WTC11 (cell line): ENCODE measurements around the gene THSD4. TPM values are rescaled to one million over a fixed set of nuclear protein-coding genes. Genes with fewer than 3 reads are reported as not detected.

Source experiments
- ATAC-seq: fragments of 200-7000 bp; cut with Tn5 transposase; 2 replicates; pipeline ENCODE4 v1.10.0; 2021; ENCODE audit warnings: mild to moderate bottlenecking, moderate library complexity
- CTCF ChIA-PET: fragments of 300-600 bp; sonication (Branson Sonifier 250); formaldehyde crosslinking; loops from one replicate; lab custom pipeline; 2021; ENCODE audit warnings: antibody characterized with exemption; lab: Charles Lee
- POLR2A ChIA-PET: fragments of 350-600 bp; sonication (Branson Sonifier 250); formaldehyde crosslinking; loops from one replicate; lab custom pipeline; 2021; ENCODE audit warnings: antibody characterized with exemption; lab: Charles Lee
- DNase-seq: peaks from one replicate; pipeline ENCODE4 v3.0.0; 2021; ENCODE audit warnings: low spot score
- H3K27ac Mint-ChIP-seq: 2 replicates; pipeline ENCODE4 v1.8.0; 2021; ENCODE audit warnings: mixed read lengths
- H3K27me3 Mint-ChIP-seq: 2 replicates; pipeline ENCODE4 v1.8.0; 2021; ENCODE audit warnings: low read depth, mild to moderate bottlenecking, moderate library complexity, mixed read lengths
- H3K36me3 Mint-ChIP-seq: 2 replicates; pipeline ENCODE4 v1.8.0; 2021; ENCODE audit warnings: mixed read lengths
- H3K4me1 Mint-ChIP-seq: 2 replicates; pipeline ENCODE4 v1.8.0; 2022; ENCODE audit warnings: mixed read lengths
- H3K4me3 Mint-ChIP-seq: 2 replicates; pipeline ENCODE4 v1.8.0; 2021; ENCODE audit warnings: mild to moderate bottlenecking, moderate library complexity, mixed read lengths
- H3K9me3 Mint-ChIP-seq: 2 replicates; pipeline ENCODE4 v1.8.0; 2021; ENCODE audit warnings: mixed read lengths
- CREB1 ChIP-seq: sonication (generic); formaldehyde crosslinking; IDR thresholded peaks from 2 replicates; pipeline ENCODE4 v1.8.0; 2023; ENCODE audit warnings: mild to moderate bottlenecking, missing genetic modification reagents
- FOXJ3 ChIP-seq: sonication (generic); formaldehyde crosslinking; IDR thresholded peaks from 2 replicates; pipeline ENCODE4 v1.9.0; 2021; ENCODE audit warnings: missing genetic modification reagents, mild to moderate bottlenecking, borderline replicate concordance
- FOXP1 ChIP-seq: sonication (generic); formaldehyde crosslinking; IDR thresholded peaks from 2 replicates; pipeline ENCODE4 v1.8.0; 2022; ENCODE audit warnings: missing genetic modification reagents, mild to moderate bottlenecking, moderate library complexity, borderline replicate concordance
- GABPB1 ChIP-seq: sonication (generic); formaldehyde crosslinking; IDR thresholded peaks from 2 replicates; pipeline ENCODE4 v1.8.1; 2023; ENCODE audit warnings: mild to moderate bottlenecking, missing genetic modification reagents
- HMGA2 ChIP-seq: fragments of 250-450 bp; sonication (Bioruptor Pico); IDR thresholded peaks from 2 replicates; pipeline ENCODE4 v1.4.0; 2021; ENCODE audit warnings: mild to moderate bottlenecking, moderate library complexity
- IRF2 ChIP-seq: sonication (generic); formaldehyde crosslinking; IDR thresholded peaks from 2 replicates; pipeline ENCODE4 v1.8.0; 2022; ENCODE audit warnings: low read depth, missing genetic modification reagents, borderline replicate concordance
- JUN ChIP-seq: sonication (generic); formaldehyde crosslinking; IDR thresholded peaks from 2 replicates; pipeline ENCODE4 v1.8.0; 2023; ENCODE audit warnings: mild to moderate bottlenecking, missing genetic modification reagents
- MYBL2 ChIP-seq: sonication (generic); formaldehyde crosslinking; IDR thresholded peaks from 2 replicates; pipeline ENCODE4 v1.8.1; 2023; ENCODE audit warnings: mild to moderate bottlenecking, moderate library complexity, missing genetic modification reagents
- RELA ChIP-seq: sonication (generic); formaldehyde crosslinking; IDR thresholded peaks from 2 replicates; pipeline ENCODE4 v1.8.1; 2022; ENCODE audit warnings: missing genetic modification reagents, mild to moderate bottlenecking, borderline replicate concordance
- ZNF138 ChIP-seq: sonication (generic); formaldehyde crosslinking; conservative IDR thresholded peaks from 2 replicates; pipeline ENCODE4 v1.8.1; 2022; ENCODE audit warnings: mild to moderate bottlenecking, moderate library complexity, missing genetic modification reagents
- ZNF317 ChIP-seq: sonication (generic); formaldehyde crosslinking; IDR thresholded peaks from 2 replicates; pipeline ENCODE4 v1.8.1; 2023; ENCODE audit warnings: low read depth, mild to moderate bottlenecking, moderate library complexity, missing genetic modification reagents, borderline replicate concordance
- ZNF423 ChIP-seq: fragments of 250-450 bp; sonication (Bioruptor Pico); IDR thresholded peaks from 2 replicates; pipeline ENCODE4 v2.1.2; 2022; ENCODE audit warnings: mild to moderate bottlenecking, moderate library complexity
- total RNA-seq: library from RNA; stranded (reverse); gene quantifications from 3 replicates; pipeline ENCODE4 v1.2.3, GENCODE V29; 2021
- TF ChIP-seq, protein P1 (sequence below): fragments of 250-450 bp; sonication (Bioruptor Pico); IDR thresholded peaks from 2 replicates; pipeline ENCODE4 v1.9.0; 2021; ENCODE audit warnings: mild to moderate bottlenecking
- TF ChIP-seq, protein P2 (sequence below): fragments of 250-450 bp; sonication (Bioruptor Pico); IDR thresholded peaks from 2 replicates; pipeline ENCODE4 v2.1.2; 2022; ENCODE audit warnings: mild to moderate bottlenecking, moderate library complexity
- TF ChIP-seq, protein P3 (sequence below): fragments of 250-450 bp; sonication (Bioruptor Pico); IDR thresholded peaks from 2 replicates; pipeline ENCODE4 v1.9.0; 2021; ENCODE audit warnings: mild to moderate bottlenecking, borderline replicate concordance
- TF ChIP-seq, protein P4 (sequence below): sonication (generic); formaldehyde crosslinking; IDR thresholded peaks from 2 replicates; pipeline ENCODE4 v1.8.1; 2023; ENCODE audit warnings: mild to moderate bottlenecking, missing genetic modification reagents
- TF ChIP-seq, protein P5 (sequence below): fragments of 200-600 bp; IDR thresholded peaks from 2 replicates; pipeline ENCODE4 v1.8.0; 2022; ENCODE audit warnings: antibody characterized with exemption

Gene THSD4
- total RNA-seq, 1 experiment from 2014 or later = 7.8 TPM

DNA sequence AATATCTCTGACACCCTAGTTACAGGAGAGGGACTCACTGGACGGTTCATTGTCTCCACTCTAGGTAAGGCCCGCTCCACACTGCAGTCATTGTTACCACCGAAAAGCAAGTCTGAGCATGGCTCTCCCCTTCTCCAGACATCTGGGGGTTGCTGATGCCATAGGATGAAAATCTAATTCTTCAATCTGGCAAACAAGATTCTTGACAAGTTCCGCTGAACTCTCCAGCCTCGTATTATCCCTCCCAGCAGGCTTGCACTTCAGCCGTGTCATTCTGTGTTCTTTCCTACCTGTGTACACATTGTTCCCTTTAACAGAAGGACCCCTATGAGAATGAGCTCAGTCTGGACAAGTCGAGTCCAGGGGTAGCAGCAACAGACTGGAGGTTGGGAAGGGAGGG lies 542.8 kb downstream of the THSD4 start:
- peaks cover 15% of the 10 kb centered on the region for H3K4me1 Mint-ChIP-seq
- CTCF ChIA-PET = no interaction called here
- POLR2A ChIA-PET = no interaction called here

More for the DNA sequence above, 542.8 kb downstream of the THSD4 start:
- Mint-ChIP-seq H3K36me3 (no peaks in the 10 kb centered on the region), H3K9me3 (no peaks in the 10 kb centered on the region), H3K27ac (no peak overlapping the region), H3K4me3 (no peak overlapping the region), H3K27me3 (no peaks in the 10 kb centered on the region)
- TF ChIP-seq, protein P1, sequence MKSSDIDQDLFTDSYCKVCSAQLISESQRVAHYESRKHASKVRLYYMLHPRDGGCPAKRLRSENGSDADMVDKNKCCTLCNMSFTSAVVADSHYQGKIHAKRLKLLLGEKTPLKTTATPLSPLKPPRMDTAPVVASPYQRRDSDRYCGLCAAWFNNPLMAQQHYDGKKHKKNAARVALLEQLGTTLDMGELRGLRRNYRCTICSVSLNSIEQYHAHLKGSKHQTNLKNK = no peak
- TF ChIP-seq CREB1 = no peak
- no peak for TF ChIP-seq MYBL2 (CRISPR knock-in tag)
- TF ChIP-seq FOXP1 = no peak
- TF ChIP-seq, protein P2, sequence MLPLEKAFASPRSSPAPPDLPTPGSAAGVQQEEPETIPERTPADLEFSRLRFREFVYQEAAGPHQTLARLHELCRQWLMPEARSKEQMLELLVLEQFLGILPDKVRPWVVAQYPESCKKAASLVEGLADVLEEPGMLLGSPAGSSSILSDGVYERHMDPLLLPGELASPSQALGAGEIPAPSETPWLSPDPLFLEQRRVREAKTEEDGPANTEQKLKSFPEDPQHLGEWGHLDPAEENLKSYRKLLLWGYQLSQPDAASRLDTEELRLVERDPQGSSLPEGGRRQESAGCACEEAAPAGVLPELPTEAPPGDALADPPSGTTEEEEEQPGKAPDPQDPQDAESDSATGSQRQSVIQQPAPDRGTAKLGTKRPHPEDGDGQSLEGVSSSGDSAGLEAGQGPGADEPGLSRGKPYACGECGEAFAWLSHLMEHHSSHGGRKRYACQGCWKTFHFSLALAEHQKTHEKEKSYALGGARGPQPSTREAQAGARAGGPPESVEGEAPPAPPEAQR (CRISPR knock-in tag) = no peak
- no peak for TF ChIP-seq ZNF317 (CRISPR knock-in tag)
- TF ChIP-seq, protein P3, sequence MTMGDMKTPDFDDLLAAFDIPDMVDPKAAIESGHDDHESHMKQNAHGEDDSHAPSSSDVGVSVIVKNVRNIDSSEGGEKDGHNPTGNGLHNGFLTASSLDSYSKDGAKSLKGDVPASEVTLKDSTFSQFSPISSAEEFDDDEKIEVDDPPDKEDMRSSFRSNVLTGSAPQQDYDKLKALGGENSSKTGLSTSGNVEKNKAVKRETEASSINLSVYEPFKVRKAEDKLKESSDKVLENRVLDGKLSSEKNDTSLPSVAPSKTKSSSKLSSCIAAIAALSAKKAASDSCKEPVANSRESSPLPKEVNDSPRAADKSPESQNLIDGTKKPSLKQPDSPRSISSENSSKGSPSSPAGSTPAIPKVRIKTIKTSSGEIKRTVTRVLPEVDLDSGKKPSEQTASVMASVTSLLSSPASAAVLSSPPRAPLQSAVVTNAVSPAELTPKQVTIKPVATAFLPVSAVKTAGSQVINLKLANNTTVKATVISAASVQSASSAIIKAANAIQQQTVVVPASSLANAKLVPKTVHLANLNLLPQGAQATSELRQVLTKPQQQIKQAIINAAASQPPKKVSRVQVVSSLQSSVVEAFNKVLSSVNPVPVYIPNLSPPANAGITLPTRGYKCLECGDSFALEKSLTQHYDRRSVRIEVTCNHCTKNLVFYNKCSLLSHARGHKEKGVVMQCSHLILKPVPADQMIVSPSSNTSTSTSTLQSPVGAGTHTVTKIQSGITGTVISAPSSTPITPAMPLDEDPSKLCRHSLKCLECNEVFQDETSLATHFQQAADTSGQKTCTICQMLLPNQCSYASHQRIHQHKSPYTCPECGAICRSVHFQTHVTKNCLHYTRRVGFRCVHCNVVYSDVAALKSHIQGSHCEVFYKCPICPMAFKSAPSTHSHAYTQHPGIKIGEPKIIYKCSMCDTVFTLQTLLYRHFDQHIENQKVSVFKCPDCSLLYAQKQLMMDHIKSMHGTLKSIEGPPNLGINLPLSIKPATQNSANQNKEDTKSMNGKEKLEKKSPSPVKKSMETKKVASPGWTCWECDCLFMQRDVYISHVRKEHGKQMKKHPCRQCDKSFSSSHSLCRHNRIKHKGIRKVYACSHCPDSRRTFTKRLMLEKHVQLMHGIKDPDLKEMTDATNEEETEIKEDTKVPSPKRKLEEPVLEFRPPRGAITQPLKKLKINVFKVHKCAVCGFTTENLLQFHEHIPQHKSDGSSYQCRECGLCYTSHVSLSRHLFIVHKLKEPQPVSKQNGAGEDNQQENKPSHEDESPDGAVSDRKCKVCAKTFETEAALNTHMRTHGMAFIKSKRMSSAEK (CRISPR knock-in tag) = no peak
- no peak for TF ChIP-seq GABPB1 (CRISPR knock-in tag)
- TF ChIP-seq RELA (CRISPR knock-in tag) = no peak
- TF ChIP-seq FOXJ3 = no peak
- no peak for TF ChIP-seq ZNF423
- no peak for TF ChIP-seq JUN (CRISPR knock-in tag)
- no peak for TF ChIP-seq ZNF138 (CRISPR knock-in tag)
- TF ChIP-seq, protein P4, sequence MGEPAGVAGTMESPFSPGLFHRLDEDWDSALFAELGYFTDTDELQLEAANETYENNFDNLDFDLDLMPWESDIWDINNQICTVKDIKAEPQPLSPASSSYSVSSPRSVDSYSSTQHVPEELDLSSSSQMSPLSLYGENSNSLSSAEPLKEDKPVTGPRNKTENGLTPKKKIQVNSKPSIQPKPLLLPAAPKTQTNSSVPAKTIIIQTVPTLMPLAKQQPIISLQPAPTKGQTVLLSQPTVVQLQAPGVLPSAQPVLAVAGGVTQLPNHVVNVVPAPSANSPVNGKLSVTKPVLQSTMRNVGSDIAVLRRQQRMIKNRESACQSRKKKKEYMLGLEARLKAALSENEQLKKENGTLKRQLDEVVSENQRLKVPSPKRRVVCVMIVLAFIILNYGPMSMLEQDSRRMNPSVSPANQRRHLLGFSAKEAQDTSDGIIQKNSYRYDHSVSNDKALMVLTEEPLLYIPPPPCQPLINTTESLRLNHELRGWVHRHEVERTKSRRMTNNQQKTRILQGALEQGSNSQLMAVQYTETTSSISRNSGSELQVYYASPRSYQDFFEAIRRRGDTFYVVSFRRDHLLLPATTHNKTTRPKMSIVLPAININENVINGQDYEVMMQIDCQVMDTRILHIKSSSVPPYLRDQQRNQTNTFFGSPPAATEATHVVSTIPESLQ (CRISPR knock-in tag) = no peak
- TF ChIP-seq HMGA2 (CRISPR knock-in tag) = no peak
- TF ChIP-seq, protein P5, sequence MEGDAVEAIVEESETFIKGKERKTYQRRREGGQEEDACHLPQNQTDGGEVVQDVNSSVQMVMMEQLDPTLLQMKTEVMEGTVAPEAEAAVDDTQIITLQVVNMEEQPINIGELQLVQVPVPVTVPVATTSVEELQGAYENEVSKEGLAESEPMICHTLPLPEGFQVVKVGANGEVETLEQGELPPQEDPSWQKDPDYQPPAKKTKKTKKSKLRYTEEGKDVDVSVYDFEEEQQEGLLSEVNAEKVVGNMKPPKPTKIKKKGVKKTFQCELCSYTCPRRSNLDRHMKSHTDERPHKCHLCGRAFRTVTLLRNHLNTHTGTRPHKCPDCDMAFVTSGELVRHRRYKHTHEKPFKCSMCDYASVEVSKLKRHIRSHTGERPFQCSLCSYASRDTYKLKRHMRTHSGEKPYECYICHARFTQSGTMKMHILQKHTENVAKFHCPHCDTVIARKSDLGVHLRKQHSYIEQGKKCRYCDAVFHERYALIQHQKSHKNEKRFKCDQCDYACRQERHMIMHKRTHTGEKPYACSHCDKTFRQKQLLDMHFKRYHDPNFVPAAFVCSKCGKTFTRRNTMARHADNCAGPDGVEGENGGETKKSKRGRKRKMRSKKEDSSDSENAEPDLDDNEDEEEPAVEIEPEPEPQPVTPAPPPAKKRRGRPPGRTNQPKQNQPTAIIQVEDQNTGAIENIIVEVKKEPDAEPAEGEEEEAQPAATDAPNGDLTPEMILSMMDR = no peak
- TF ChIP-seq IRF2 = no peak
- no peak for DNase-seq
- ATAC-seq = no peak
